OCI-LY7 (cell line): ENCODE data around the gene RIF1. TPM values are rescaled to one million over a fixed set of nuclear protein-coding genes. Genes with fewer than 3 reads are reported as not detected.

Experiments used
- BruUV-seq: library from RNA; stranded (reverse); fragments of 400-500 nt; replicated peaks from 2 replicates; lab custom pipeline; 2021; lab: Mats Ljungman, UMichigan
- CTCF ChIA-PET: fragments of 300-600 bp; sonication (Branson Sonifier 250); formaldehyde crosslinking; loops from one replicate; lab custom pipeline; 2022; ENCODE audit warnings: antibody characterized with exemption; ENCODE audit not compliant: unreplicated experiment; lab: Charles Lee
- POLR2A ChIA-PET: fragments of 300-600 bp; sonication (Branson Sonifier 250); formaldehyde crosslinking; loops from one replicate; lab custom pipeline; 2022; ENCODE audit warnings: antibody characterized with exemption; lab: Charles Lee
- DNase-seq: peaks from one replicate; pipeline ENCODE4 v3.0.0-alpha.2; 2015; ENCODE audit warnings: low spot score
- H2AFZ ChIP-seq: fragments of 200-600 bp; sonication (generic), shearing (Covaris generic); 2 replicates; pipeline ENCODE4 v1.6.1; 2014; ENCODE audit warnings: mild to moderate bottlenecking, antibody characterized with exemption, low read length, moderate library complexity
- H3K27ac ChIP-seq: fragments of 200-600 bp; sonication (generic); 2 replicates; pipeline ENCODE4 v1.5.1; 2014; ENCODE audit warnings: mixed run types, low read depth, mild to moderate bottlenecking, moderate library complexity, low read length, inconsistent platforms; ENCODE audit not compliant: poor library complexity, severe bottlenecking
- H3K36me3 ChIP-seq: fragments of 200-600 bp; sonication (generic); 2 replicates; pipeline ENCODE4 v1.6.1; 2014; ENCODE audit warnings: mild to moderate bottlenecking, antibody characterized with exemption, low read length, moderate library complexity, mixed read lengths; ENCODE audit not compliant: insufficient read depth
- H3K4me1 ChIP-seq: fragments of 200-600 bp; sonication (generic); 2 replicates; pipeline ENCODE4 v1.5.1; 2014; ENCODE audit warnings: mild to moderate bottlenecking, low read length; ENCODE audit not compliant: insufficient read depth, poor library complexity, severe bottlenecking
- H3K4me2 ChIP-seq: fragments of 200-600 bp; sonication (generic); 2 replicates; pipeline ENCODE4 v1.6.1; 2014; ENCODE audit warnings: mild to moderate bottlenecking, low read length
- H3K4me3 ChIP-seq: fragments of 200-600 bp; sonication (generic); 2 replicates; pipeline ENCODE4 v1.5.1; 2014; ENCODE audit warnings: mild to moderate bottlenecking, low read depth, low read length; ENCODE audit not compliant: poor library complexity, severe bottlenecking
- H3K79me2 ChIP-seq: fragments of 200-600 bp; sonication (generic); 2 replicates; pipeline ENCODE4 v1.6.1; 2016; ENCODE audit warnings: low read depth, mild to moderate bottlenecking, low read length, moderate library complexity, mixed read lengths; ENCODE audit not compliant: insufficient read depth
- H3K9me2 ChIP-seq: fragments of 200-600 bp; sonication (generic); 2 replicates; pipeline ENCODE4 v1.6.1; 2016; ENCODE audit warnings: mild to moderate bottlenecking, low read length, mixed read lengths; ENCODE audit not compliant: insufficient read depth
- H3K9me3 ChIP-seq: fragments of 200-600 bp; sonication (generic); 2 replicates; pipeline ENCODE4 v1.6.1; 2014; ENCODE audit warnings: mild to moderate bottlenecking, mixed run types, low read length, mixed read lengths
- H4K20me1 ChIP-seq: fragments of 200-600 bp; sonication (generic); 2 replicates; pipeline ENCODE4 v1.6.1; 2014; ENCODE audit warnings: mild to moderate bottlenecking, antibody characterized with exemption, low read length, moderate library complexity, mixed read lengths; ENCODE audit not compliant: insufficient read depth
- CTCF ChIP-seq: fragments of 200-600 bp; sonication (generic); conservative IDR thresholded peaks from 2 replicates; pipeline ENCODE4 v1.5.1; 2014; ENCODE audit warnings: mild to moderate bottlenecking, antibody characterized with exemption, low read length, moderate library complexity, mixed read lengths
- EZH2phosphoT487 ChIP-seq: fragments of 200-600 bp; sonication (generic); IDR thresholded peaks from 2 replicates; pipeline ENCODE4 v1.6.1; 2018; ENCODE audit warnings: low read depth, borderline replicate concordance, mild to moderate bottlenecking, mixed run types, antibody characterized with exemption, low read length, moderate library complexity, mixed read lengths
- intact Hi-C: fragments of 100-400 bp; cut with micrococcal nuclease; formaldehyde crosslinking; loops from one replicate; pipeline ENCODE4 v1.10.0; 2022; ENCODE audit not compliant: unreplicated experiment
- total RNA-seq, 2 experiments: library from RNA; depleted of rRNA in 1 of 2; stranded (reverse); fragments of >200 nt in 1 of 2; shearing (Covaris generic) in 1 of 2; gene quantifications; 2 replicates each; pipeline ENCODE4 v1.2.3, GENCODE V29; 2014 to 2022

Gene RIF1
- total RNA-seq, 2 experiments from 2014 or later, result 45.3 to 71.4 TPM

- no peak overlapping the region for H3K4me3 ChIP-seq
- H3K4me1 ChIP-seq, result no peaks in the 10 kb centered on the region
- BruUV-seq, result no TSS peak
- ChIA-PET POLR2A (interaction anchor here (0.7 to 1.5 kb wide), 2 partner anchors 12 to 330 kb away, joined by 4 read pairs; no protein-coding TSS in a partner anchor), CTCF (no interaction called here)
- no peaks in the 10 kb centered on the region for H3K9me2 ChIP-seq
- no peaks in the 10 kb centered on the region for H3K9me3 ChIP-seq
- peaks cover 10% of the 10 kb centered on the region; the same call in 1 of the 2 replicates for H4K20me1 ChIP-seq
- peaks cover 96% of the 10 kb centered on the region for H3K36me3 ChIP-seq
- intact Hi-C loops, result no loop called here
- TF ChIP-seq CTCF (no peak), EZH2phosphoT487 (no peak)
- no peak overlapping the region for H2AFZ ChIP-seq
- H3K4me2 ChIP-seq, result no peak overlapping the region
- no peak for DNase-seq
- H3K27ac ChIP-seq, result no peak overlapping the region
- H3K79me2 ChIP-seq, result no peaks in the 10 kb centered on the region
Observed at GRCh38 chr2:151439127-151439526, 29.4 kb downstream of the RIF1 start.

GRCh38 chr2:151459358-151459757, 49.7 kb downstream of the RIF1 start:
- TF ChIP-seq CTCF, result no peak
- TF ChIP-seq EZH2phosphoT487, result no peak
- Histone ChIP-seq H3K36me3 (peaks cover 98% of the 10 kb centered on the region), H3K4me2 (no peak overlapping the region), H4K20me1 (no peaks in the 10 kb centered on the region; the same call in 1 of the 2 replicates), H3K79me2 (0 out of 2 replicates have a peak, but pooled peaks cover 3% of the 10 kb centered on the region), H2AFZ (no peak overlapping the region), H3K27ac (no peak overlapping the region), H3K9me3 (no peaks in the 10 kb centered on the region), H3K4me1 (no peaks in the 10 kb centered on the region), H3K4me3 (no peak overlapping the region), H3K9me2 (no peaks in the 10 kb centered on the region)
- no TSS peak for BruUV-seq
- ChIA-PET CTCF (no interaction called here), POLR2A (interaction anchor here (0.6 kb wide), 1 partner anchor 355 kb away, joined by 3 read pairs; no protein-coding TSS in a partner anchor)
- intact Hi-C loops, result no loop called here
- no peak for DNase-seq

GRCh38 chr2:151465771-151466170, 56.1 kb downstream of the RIF1 start:
- no peak overlapping the region for H3K4me2 ChIP-seq
- no peaks in the 10 kb centered on the region for H3K4me1 ChIP-seq
- BruUV-seq, result no TSS peak
- peaks cover 9% of the 10 kb centered on the region; the same call in 1 of the 2 replicates for H3K9me3 ChIP-seq
- H3K9me2 ChIP-seq, result no peaks in the 10 kb centered on the region
- no peak for DNase-seq
- POLR2A ChIA-PET, result no interaction called here
- no peaks in the 10 kb centered on the region for H3K79me2 ChIP-seq
- CTCF ChIA-PET, result no interaction called here
- TF ChIP-seq CTCF (no peak), EZH2phosphoT487 (no peak)
- H3K4me3 ChIP-seq, result no peak overlapping the region
- no peaks in the 10 kb centered on the region for H4K20me1 ChIP-seq
- H3K27ac ChIP-seq, result no peak overlapping the region
- no peak overlapping the region for H2AFZ ChIP-seq
- intact Hi-C loops, result loop anchor here (5.0 to 10.0 kb wide), 2 partner anchors 43 to 1199 kb away; no protein-coding TSS in a partner anchor
- peaks cover 100% of the 10 kb centered on the region for H3K36me3 ChIP-seq
